H9 (cell line): Measurements from ENCODE around the gene ALDH1L1. TPM values are rescaled to one million over a fixed set of nuclear protein-coding genes. Genes with fewer than 3 reads are reported as not detected.
A peak's percentile ranks its signal among the peaks of the same experiment; 100 is the strongest.

Experiments
- DNase-seq: peaks from one replicate; pipeline ENCODE4 v3.0.0-alpha.2; 2017
- H2AFZ ChIP-seq: one replicate; pipeline ENCODE4 v1.6.1; 2013; ENCODE audit warnings: mild to moderate bottlenecking, low read length, control low read depth, moderate library complexity
- H2AK5ac ChIP-seq: 2 replicates; pipeline ENCODE4 v1.6.1; 2013; ENCODE audit warnings: low read length, control low read depth, mixed read lengths; ENCODE audit not compliant: insufficient read length
- H2BK120ac ChIP-seq: one replicate; pipeline ENCODE4 v1.6.1; 2013; ENCODE audit warnings: low read depth, mild to moderate bottlenecking, low read length, control low read depth, inconsistent platforms; ENCODE audit not compliant: poor library complexity, severe bottlenecking
- H2BK12ac ChIP-seq: 2 replicates; pipeline ENCODE4 v1.6.1; 2013; ENCODE audit warnings: low read length, control low read depth, mixed read lengths, low read depth; ENCODE audit not compliant: insufficient read length
- H2BK15ac ChIP-seq: 2 replicates; pipeline ENCODE4 v1.6.1; 2013; ENCODE audit warnings: low read depth, low read length, control low read depth
- H2BK20ac ChIP-seq: one replicate; pipeline ENCODE4 v1.6.1; 2013; ENCODE audit warnings: low read depth, mild to moderate bottlenecking, low read length, control low read depth, inconsistent platforms; ENCODE audit not compliant: poor library complexity, severe bottlenecking
- H2BK5ac ChIP-seq: 2 replicates; pipeline ENCODE4 v1.6.1; 2013; ENCODE audit warnings: low read length, control low read depth, mixed read lengths; ENCODE audit not compliant: insufficient read length
- H3K14ac ChIP-seq: 2 replicates; pipeline ENCODE4 v1.6.1; 2013; ENCODE audit warnings: low read length, control low read depth; ENCODE audit not compliant: insufficient read depth
- H3K18ac ChIP-seq: 2 replicates; pipeline ENCODE4 v1.6.1; 2013; ENCODE audit warnings: low read depth, mild to moderate bottlenecking, mixed read lengths, low read length, control low read depth; ENCODE audit not compliant: insufficient read length
- H3K23ac ChIP-seq: 2 replicates; pipeline ENCODE4 v1.6.1; 2013; ENCODE audit warnings: low read length, control low read depth, mixed read lengths, low read depth; ENCODE audit not compliant: insufficient read length
- H3K23me2 ChIP-seq: 2 replicates; pipeline ENCODE4 v1.6.1; 2013; ENCODE audit warnings: low read depth, mild to moderate bottlenecking, mixed read lengths, low read length, control low read depth; ENCODE audit not compliant: insufficient read length, poor library complexity, severe bottlenecking
- H3K27ac ChIP-seq: 2 replicates; pipeline ENCODE4 v1.5.1; 2013; ENCODE audit warnings: low read length, control low read depth, mixed read lengths, low read depth; ENCODE audit not compliant: insufficient read length
- H3K27me3 ChIP-seq: 2 replicates; pipeline ENCODE4 v1.6.1; 2013; ENCODE audit warnings: low read length, control low read depth, inconsistent platforms; ENCODE audit not compliant: insufficient read depth
- H3K4ac ChIP-seq: 2 replicates; pipeline ENCODE4 v1.6.1; 2013; ENCODE audit warnings: low read depth, mild to moderate bottlenecking, control low read depth, inconsistent platforms, low read length, moderate library complexity
- H3K4me1 ChIP-seq: 2 replicates; pipeline ENCODE4 v1.6.1; 2013; ENCODE audit warnings: low read length, control low read depth, inconsistent platforms; ENCODE audit not compliant: insufficient read depth
- H3K4me2 ChIP-seq: 2 replicates; pipeline ENCODE4 v1.6.1; 2013; ENCODE audit warnings: low read length, control low read depth, mixed read lengths; ENCODE audit not compliant: insufficient read length, insufficient read depth
- H3K56ac ChIP-seq: 2 replicates; pipeline ENCODE4 v1.6.1; 2013; ENCODE audit warnings: low read depth, mild to moderate bottlenecking, mixed read lengths, low read length, control low read depth; ENCODE audit not compliant: insufficient read length
- H3K79me1 ChIP-seq: 2 replicates; pipeline ENCODE4 v1.6.1; 2013; ENCODE audit warnings: low read depth, mild to moderate bottlenecking, moderate library complexity, low read length, control low read depth, inconsistent platforms; ENCODE audit not compliant: insufficient read depth, poor library complexity, severe bottlenecking
- H3K79me2 ChIP-seq: 2 replicates; pipeline ENCODE4 v1.6.1; 2013; ENCODE audit warnings: low read length, control low read depth, inconsistent platforms; ENCODE audit not compliant: insufficient read depth
- H3K9ac ChIP-seq: 2 replicates; pipeline ENCODE4 v1.6.1; 2013; ENCODE audit warnings: low read length, control low read depth, mixed read lengths; ENCODE audit not compliant: insufficient read length; ENCODE audit errors: extremely low read depth
- H3K9me3 ChIP-seq: one replicate; pipeline ENCODE4 v1.6.1; 2013; ENCODE audit warnings: low read depth, low read length, inconsistent platforms; ENCODE audit not compliant: control insufficient read depth
- H3T11ph ChIP-seq: one replicate; pipeline ENCODE4 v1.6.1; 2013; ENCODE audit warnings: mild to moderate bottlenecking, low read length, control low read depth, inconsistent platforms
- H4K20me1 ChIP-seq: one replicate; pipeline ENCODE4 v1.6.1; 2013; ENCODE audit not compliant: control insufficient read depth, insufficient read length, insufficient read depth
- H4K5ac ChIP-seq: 2 replicates; pipeline ENCODE4 v1.6.1; 2013; ENCODE audit warnings: low read depth, mild to moderate bottlenecking, mixed read lengths, low read length, control low read depth; ENCODE audit not compliant: insufficient read length
- H4K8ac ChIP-seq: replicated peaks from 2 replicates; pipeline ENCODE4 v1.6.1; 2013; ENCODE audit warnings: low read length, control low read depth, mixed read lengths, low read depth; ENCODE audit not compliant: insufficient read length
- H4K91ac ChIP-seq: 2 replicates; pipeline ENCODE4 v1.6.1; 2013; ENCODE audit warnings: low read depth, mild to moderate bottlenecking, moderate library complexity, mixed read lengths, low read length, control low read depth; ENCODE audit not compliant: insufficient read length
- H3K27ac Mint-ChIP-seq, 3 experiments: 2 replicates in 2 of 3; 3 replicates in 1 of 3; pipeline ENCODE4 v1.8.0; 2020 to 2021; ENCODE audit warnings: mixed read lengths in 3 of 3, mild to moderate bottlenecking in 1 of 3, moderate library complexity in 1 of 3
- H3K27me3 Mint-ChIP-seq: 2 replicates; pipeline ENCODE4 v1.8.0; 2021; ENCODE audit warnings: low read depth, mild to moderate bottlenecking, moderate library complexity, mixed read lengths
- H3K36me3 Mint-ChIP-seq, 3 experiments: 2 replicates in 2 of 3; 3 replicates in 1 of 3; pipeline ENCODE4 v1.8.0; 2020 to 2021; ENCODE audit warnings: low read depth in 3 of 3, mixed read lengths in 3 of 3; ENCODE audit not compliant: insufficient read depth in 1 of 3
- H3K4me1 Mint-ChIP-seq, 2 experiments: 2 replicates each; pipeline ENCODE4 v1.8.0; 2020; ENCODE audit warnings: mixed read lengths in 2 of 2
- H3K4me3 Mint-ChIP-seq, 2 experiments: 2 replicates in 1 of 2; 3 replicates in 1 of 2; pipeline ENCODE4 v1.8.0; 2020 to 2021; ENCODE audit warnings: mild to moderate bottlenecking in 2 of 2, mixed read lengths in 2 of 2, moderate library complexity in 1 of 2
- H3K9me3 Mint-ChIP-seq, 2 experiments: 2 replicates in 1 of 2; 3 replicates in 1 of 2; pipeline ENCODE4 v1.8.0; 2020; ENCODE audit warnings: mild to moderate bottlenecking in 2 of 2, mixed read lengths in 2 of 2, moderate library complexity in 1 of 2
- CTCF ChIP-seq: fragments of 200-600 bp; sonication (generic); conservative IDR thresholded peaks from 3 replicates; pipeline ENCODE4 v1.8.0; 2021; ENCODE audit warnings: antibody characterized with exemption, mild to moderate bottlenecking
- WGBS: extraction: QIAGEN DNeasy Blood & Tissue Kit; methylation state at CpG from one replicate; pipeline ENCODE4 v1.1.7; 2013; ENCODE audit warnings: missing lambda C conversion rate, low lambda C conversion rate, mixed read lengths; ENCODE audit not compliant: insufficient read length; ENCODE audit errors: extremely low coverage; 5-methylcytosine and 5-hydroxymethylcytosine counted together
- total RNA-seq: library from RNA; stranded (reverse); gene quantifications from 2 replicates; pipeline ENCODE4 v1.2.1, GENCODE V29; 2021

The ALDH1L1 gene
- total RNA-seq, 1 experiment from 2014 or later, result 0.90 TPM

- peak overlapping the region; percentile 72 to 85 for H3K4me3 Mint-ChIP-seq
- H2AK5ac ChIP-seq, result no peak overlapping the region
- no peak overlapping the region for H3K18ac ChIP-seq
- H3K9ac ChIP-seq, result no peak overlapping the region
- no peaks in the 10 kb centered on the region; a peak in 1 of 5 replicates for H3K9me3 Mint-ChIP-seq
- H3K4me2 ChIP-seq, result peak overlapping the region; percentile 89
- H3K14ac ChIP-seq, result no peak overlapping the region
- H2AFZ ChIP-seq, result no peak overlapping the region
- no peaks in the 10 kb centered on the region for H3K4me1 ChIP-seq
- H3K56ac ChIP-seq, result no peak overlapping the region
- H2BK5ac ChIP-seq, result no peak overlapping the region
- H3K27me3 ChIP-seq, result peaks cover 9% of the 10 kb centered on the region; the same call in 1 of the 2 replicates
- H4K20me1 ChIP-seq, result no peaks in the 10 kb centered on the region
- no peaks in the 10 kb centered on the region for H3K79me2 ChIP-seq
- no peak overlapping the region for H3K4ac ChIP-seq
- no peak overlapping the region for H3K27ac ChIP-seq
- no peak overlapping the region for H2BK20ac ChIP-seq
- H2BK120ac ChIP-seq, result no peak overlapping the region
- no peak overlapping the region for H3K23ac ChIP-seq
- H3K9me3 ChIP-seq, result no peaks in the 10 kb centered on the region
- H3K27ac Mint-ChIP-seq, result no peak overlapping the region
- no peak overlapping the region for H4K8ac ChIP-seq
- H3K27me3 Mint-ChIP-seq, result peaks cover 65% of the 10 kb centered on the region
- WGBS, result no CpG with 5 or more reads among the region's 1 CpG
- no peak for DNase-seq
- no peak for TF ChIP-seq CTCF
- no peak overlapping the region for H2BK12ac ChIP-seq
- no peak overlapping the region for H2BK15ac ChIP-seq
- H3K4me1 Mint-ChIP-seq, result peaks cover 19 to 20% of the 10 kb centered on the region in 2 experiments
- H3K79me1 ChIP-seq, result no peaks in the 10 kb centered on the region
- H3K36me3 Mint-ChIP-seq, result no peaks in the 10 kb centered on the region; a peak in 1 of 7 replicates
- H4K5ac ChIP-seq, result no peak overlapping the region
- H4K91ac ChIP-seq, result no peak overlapping the region
- no peak overlapping the region for H3T11ph ChIP-seq
- peaks cover 15% of the 10 kb centered on the region for H3K23me2 ChIP-seq
Observed at GRCh38 chr3:126181398-126181725, 976 bp upstream of the ALDH1L1 start.
